ENCODE results near the gene LAMTOR3.

- TF ChIP-seq EP300 (IDR thresholded peaks at IDR 0.05) (no peak), CTCF (IDR thresholded peaks at IDR 0.05) (no peak), POLR2A (IDR thresholded peaks at IDR 0.05) (no peak)
Observed at GRCh38 chr4:99921174-99921573, 26.9 kb upstream of the LAMTOR3 start.
